H1 (cell line): Measurements from ENCODE around the gene RNF10. TPM values are rescaled to one million over a fixed set of nuclear protein-coding genes. Genes with fewer than 3 reads are reported as not detected.

ENCODE experiments used
- CTCF ChIA-PET: fragments of 300-600 bp; sonication (Branson Sonifier 250); formaldehyde crosslinking; loops from one replicate; lab custom pipeline; 2021; ENCODE audit not compliant: partially characterized antibody; lab: Charles Lee
- POLR2A ChIA-PET: fragments of 300-600 bp; sonication (Branson Sonifier 250); formaldehyde crosslinking; loops from one replicate; lab custom pipeline; 2021; ENCODE audit warnings: inconsistent platforms; ENCODE audit not compliant: partially characterized antibody; lab: Charles Lee
- DNase-seq, 2 experiments: peaks; one replicate each; pipeline versions ENCODE4 v3.0.0 to v3.0.0-alpha.2; 2010 to 2022; ENCODE audit warnings: low spot score in 2 of 2, low read depth in 1 of 2, mixed read lengths in 1 of 2
- FAIRE-seq: peaks from 2 replicates; lab custom pipeline; 2011; peaks lifted over from hg19 to GRCh38; lab: Jason Lieb, UNC
- H2AFZ ChIP-seq: 2 replicates; pipeline ENCODE4 v1.8.1; 2012; ENCODE audit warnings: low read length, inconsistent platforms
- H2AK5ac ChIP-seq: 2 replicates; pipeline ENCODE4 v1.6.1; 2013; ENCODE audit warnings: low read depth, low read length
- H2BK120ac ChIP-seq: replicated peaks from 2 replicates; pipeline ENCODE3; 2013; ENCODE audit warnings: low read depth, low read length, inconsistent platforms
- H2BK12ac ChIP-seq: 2 replicates; pipeline ENCODE4 v1.6.1; 2013; ENCODE audit warnings: low read depth, low read length
- H2BK15ac ChIP-seq: 2 replicates; pipeline ENCODE4 v1.6.1; 2013; ENCODE audit warnings: low read length
- H2BK20ac ChIP-seq: 2 replicates; pipeline ENCODE4 v1.6.1; 2013; ENCODE audit warnings: low read length
- H2BK5ac ChIP-seq: 2 replicates; pipeline ENCODE4 v1.6.1; 2013; ENCODE audit warnings: low read depth, low read length
- H3K14ac ChIP-seq: 2 replicates; pipeline ENCODE4 v1.6.1; 2013; ENCODE audit warnings: inconsistent platforms; ENCODE audit not compliant: insufficient read length
- H3K18ac ChIP-seq: 2 replicates; pipeline ENCODE4 v1.6.1; 2013; ENCODE audit warnings: low read length; ENCODE audit errors: extremely low read depth
- H3K23ac ChIP-seq: 2 replicates; pipeline ENCODE4 v1.6.1; 2013; ENCODE audit warnings: inconsistent platforms; ENCODE audit not compliant: insufficient read length
- H3K23me2 ChIP-seq: 2 replicates; pipeline ENCODE4 v1.6.1; 2013; ENCODE audit warnings: low read depth, low read length
- H3K27ac ChIP-seq: 2 replicates; pipeline ENCODE4 v1.6.1; 2011; ENCODE audit warnings: low read depth, low read length, inconsistent platforms
- H3K27me3 ChIP-seq, 4 experiments: replicated peaks in 1 of 4; 1 replicate in 1 of 4; 2 replicates in 3 of 4; pipeline versions ENCODE4 v1.6.1 to v1.8.1; 2011 to 2013; ENCODE audit warnings: low read length in 3 of 4, mild to moderate bottlenecking in 3 of 4, inconsistent platforms in 2 of 4, mixed read lengths in 2 of 4, moderate library complexity in 1 of 4; ENCODE audit not compliant: control insufficient read depth in 3 of 4, insufficient read depth in 3 of 4; ENCODE audit errors: extremely low read depth in 1 of 4
- H3K36me3 ChIP-seq, 4 experiments: 2 replicates each; pipeline versions ENCODE4 v1.6.1 to v1.8.1; 2011 to 2013; ENCODE audit warnings: mild to moderate bottlenecking in 4 of 4, low read length in 3 of 4, moderate library complexity in 2 of 4, control low read depth in 1 of 4, inconsistent platforms in 1 of 4; ENCODE audit not compliant: insufficient read depth in 4 of 4, control insufficient read depth in 2 of 4
- H3K4ac ChIP-seq: replicated peaks from 2 replicates; pipeline ENCODE3; 2013; ENCODE audit warnings: low read length, low read depth, mixed read lengths, inconsistent platforms; ENCODE audit not compliant: insufficient read length
- H3K4me1 ChIP-seq, 4 experiments: replicated peaks in 1 of 4; 1 replicate in 1 of 4; 2 replicates in 3 of 4; pipeline versions ENCODE4 v1.6.1 to v1.8.1; 2011 to 2013; ENCODE audit warnings: low read length in 3 of 4, inconsistent platforms in 2 of 4, mixed read lengths in 1 of 4; ENCODE audit not compliant: insufficient read depth in 4 of 4, control insufficient read depth in 3 of 4
- H3K4me2 ChIP-seq, 2 experiments: 2 replicates each; pipeline versions ENCODE4 v1.6.1 to v1.8.1; 2011 to 2013; ENCODE audit warnings: low read depth in 2 of 2, low read length in 2 of 2, control low read depth in 1 of 2, inconsistent platforms in 1 of 2, mild to moderate bottlenecking in 1 of 2; ENCODE audit not compliant: insufficient read depth in 1 of 2
- H3K4me3 ChIP-seq, 4 experiments: fragments of 200-600, 300-600 bp in 1 of 4; sonication (generic), shearing (Covaris generic), sonication (Bioruptor Twin) in 1 of 4; 2 replicates each; pipeline versions ENCODE4 v1.5.1 to v1.8.1; 2011 to 2016; ENCODE audit warnings: low read length in 4 of 4, low read depth in 3 of 4, control low read depth in 2 of 4, inconsistent platforms in 2 of 4, mild to moderate bottlenecking in 2 of 4, mixed read lengths in 1 of 4, moderate library complexity in 1 of 4; ENCODE audit not compliant: insufficient read depth in 2 of 4; ENCODE audit errors: extremely low read depth in 1 of 4
- H3K56ac ChIP-seq: replicated peaks from 2 replicates; pipeline ENCODE3; 2013; ENCODE audit warnings: low read depth, mild to moderate bottlenecking, mixed read lengths, low read length, inconsistent platforms; ENCODE audit not compliant: insufficient read length
- H3K79me1 ChIP-seq: 2 replicates; pipeline ENCODE4 v1.6.1; 2013; ENCODE audit warnings: low read depth, low read length, control low read depth
- H3K79me2 ChIP-seq, 2 experiments: 2 replicates each; pipeline versions ENCODE4 v1.6.1 to v1.8.1; 2012 to 2013; ENCODE audit warnings: low read length in 2 of 2, mild to moderate bottlenecking in 2 of 2, inconsistent platforms in 1 of 2; ENCODE audit not compliant: insufficient read depth in 2 of 2, control insufficient read depth in 1 of 2
- H3K9ac ChIP-seq, 4 experiments: replicated peaks in 1 of 4; 1 replicate in 1 of 4; 2 replicates in 3 of 4; pipeline versions ENCODE4 v1.6.1 to v1.8.1; 2011 to 2013; ENCODE audit warnings: low read depth in 3 of 4, low read length in 3 of 4, control low read depth in 2 of 4, mild to moderate bottlenecking in 2 of 4, moderate library complexity in 2 of 4, inconsistent platforms in 1 of 4; ENCODE audit errors: extremely low read depth in 1 of 4
- H3K9me3 ChIP-seq, 2 experiments: 2 replicates each; pipeline versions ENCODE4 v1.6.1 to v1.8.1; 2012 to 2013; ENCODE audit warnings: mild to moderate bottlenecking in 2 of 2, moderate library complexity in 2 of 2, control low read depth in 1 of 2, inconsistent platforms in 1 of 2, low read depth in 1 of 2, low read length in 1 of 2, mixed read lengths in 1 of 2; ENCODE audit not compliant: insufficient read depth in 2 of 2
- H4K20me1 ChIP-seq, 2 experiments: replicated peaks in 1 of 2; 2 replicates each; pipeline versions ENCODE3 to v1.8.1; 2011 to 2013; ENCODE audit warnings: inconsistent platforms in 2 of 2, low read length in 2 of 2, mild to moderate bottlenecking in 1 of 2; ENCODE audit not compliant: insufficient read depth in 2 of 2, control insufficient read depth in 1 of 2
- H4K5ac ChIP-seq: 2 replicates; pipeline ENCODE4 v1.6.1; 2013; ENCODE audit warnings: low read length, low read depth, mixed read lengths, inconsistent platforms; ENCODE audit not compliant: insufficient read length
- H4K8ac ChIP-seq: 2 replicates; pipeline ENCODE4 v1.8.0; 2013; ENCODE audit warnings: mild to moderate bottlenecking, moderate library complexity, low read length, inconsistent platforms; ENCODE audit not compliant: insufficient read depth; ENCODE audit errors: extremely low read depth
- H4K91ac ChIP-seq: replicated peaks from 2 replicates; pipeline ENCODE3; 2013; ENCODE audit warnings: low read length, mixed read lengths, inconsistent platforms; ENCODE audit not compliant: insufficient read length
- CHD2 ChIP-seq: IDR thresholded peaks from 2 replicates; pipeline ENCODE4 v1.6.1; 2012; ENCODE audit warnings: low read length, improper control_type of control experiment
- CREB1 ChIP-seq: IDR thresholded peaks from 2 replicates; pipeline ENCODE4 v1.6.1; 2012; ENCODE audit warnings: inconsistent platforms
- EP300 ChIP-seq, 2 experiments: IDR thresholded peaks; 1 replicate in 1 of 2; 2 replicates in 1 of 2; pipeline ENCODE4 v1.6.1; 2011 to 2012; ENCODE audit warnings: low read depth in 2 of 2, low read length in 2 of 2, mild to moderate bottlenecking in 2 of 2, borderline replicate concordance in 1 of 2, inconsistent platforms in 1 of 2, moderate library complexity in 1 of 2
- GTF2F1 ChIP-seq: IDR thresholded peaks from 2 replicates; pipeline ENCODE4 v1.6.1; 2012; ENCODE audit warnings: low read depth, low read length, improper control_type of control experiment, borderline replicate concordance
- NANOG ChIP-seq: IDR thresholded peaks from 2 replicates; pipeline ENCODE4 v1.6.1; 2011; ENCODE audit warnings: low read length, low read depth, mild to moderate bottlenecking, inconsistent platforms; ENCODE audit not compliant: insufficient read depth, poor library complexity, severe bottlenecking
- POLR2A ChIP-seq, 2 experiments: IDR thresholded peaks; 1 replicate in 1 of 2; 2 replicates in 1 of 2; pipeline ENCODE4 v1.6.1; 2011; ENCODE audit warnings: low read depth in 2 of 2, low read length in 2 of 2, mild to moderate bottlenecking in 2 of 2; ENCODE audit errors: control extremely low read depth in 1 of 2
- SP4 ChIP-seq: IDR thresholded peaks from 2 replicates; pipeline ENCODE4 v1.6.1; 2012; ENCODE audit warnings: low read length, inconsistent platforms
- SUZ12 ChIP-seq: fragments of 200-600 bp; sonication (generic); IDR thresholded peaks from 2 replicates; pipeline ENCODE4 v1.6.1; 2012; ENCODE audit warnings: mild to moderate bottlenecking, inconsistent platforms, low read length, moderate library complexity, mixed read lengths
- TAF1 ChIP-seq: IDR thresholded peaks from 2 replicates; pipeline ENCODE4 v1.6.1; 2011; ENCODE audit warnings: mild to moderate bottlenecking, low read depth, low read length
- TAF7 ChIP-seq: optimal IDR thresholded peaks from 2 replicates; pipeline ENCODE3; 2011; ENCODE audit warnings: low read depth, mild to moderate bottlenecking, inconsistent platforms, low read length, moderate library complexity, borderline replicate concordance
- TBP ChIP-seq: IDR thresholded peaks from 2 replicates; pipeline ENCODE4 v1.6.1; 2011; ENCODE audit warnings: low read depth, low read length, improper control_type of control experiment
- WGBS, 2 experiments: shearing (Covaris generic) in 1 of 2; methylation state at CpG; one replicate each; pipeline versions ENCODE4 v1.1.6 to v1.1.7; 2013 to 2015; ENCODE audit warnings: low lambda C conversion rate in 2 of 2, mixed read lengths in 2 of 2, inconsistent platforms in 1 of 2, low coverage in 1 of 2, missing lambda C conversion rate in 1 of 2; ENCODE audit not compliant: insufficient replicate concordance in 2 of 2, insufficient coverage in 1 of 2, insufficient read length in 1 of 2; ENCODE audit errors: extremely low coverage in 1 of 2, missing lambda C conversion rate in 1 of 2; 5-methylcytosine and 5-hydroxymethylcytosine counted together
- polyA plus RNA-seq, 7 experiments: library from polyadenylated mRNA; depleted of rRNA in 3 of 7; stranded (reverse) in 5 of 7; unstranded in 2 of 7; fragments of >200 nt in 5 of 7; fragments of 200-250 nt in 2 of 7; gene quantifications; 1 replicate in 5 of 7; 2 replicates in 1 of 7; 4 replicates in 1 of 7; pipeline versions ENCODE4 v1.2.1 to v1.2.3, GENCODE V29; 2011 to 2013; ENCODE audit warnings: missing spikeins in 2 of 7, mixed read lengths in 2 of 7
- total RNA-seq: library from RNA; stranded (reverse); fragmentation: NEBNext Ultra II Directional; extraction: Animal tissue kit (Norgen Biotek cat#: 25700); gene quantifications from 2 replicates; pipeline ENCODE4 v1.2.1, GENCODE V29; 2021

RNF10 gene
- total and polyA plus RNA-seq, 2 of the 8 experiments (the other 6 are each of a cell fraction or from before 2014, with no cell fraction given): 71.6 to 171 TPM

GRCh38 chr12:120495731-120496412 is 38.3 kb upstream of the RNF10 start, which contains the start of gene DYNLL1:
DYNLL1 (plus strand) TSS chr12:120496113; CDS start chr12:120496422, 309 bp downstream.
- Histone ChIP-seq H3K9ac (peak within 1 kb of the TSS; percentile 56 to 80 (median 64)), H2AFZ (peak within 1 kb of the TSS; percentile 79), H3K14ac (peak within 1 kb of the TSS; percentile 84), H4K20me1 (peaks cover 12 to 13% of the 10 kb centered on the region in 2 experiments), H3K18ac (peak within 1 kb of the TSS; percentile 81; the same call in 1 of the 2 replicates), H3K23ac (peak within 1 kb of the TSS; percentile 17), H3K23me2 (peaks cover 10% of the 10 kb centered on the region), H3K56ac (peak within 1 kb of the TSS; percentile 67), H3K4ac (no peak within 1 kb of the TSS), H3K36me3 (peaks cover 2 to 18% (median 9%) of the 10 kb centered on the region in 4 experiments; a peak in 7 of 8 replicates), H3K4me2 (peak within 1 kb of the TSS; percentile 85 to 86), H3K79me2 (peaks cover 16 to 20% of the 10 kb centered on the region in 2 experiments), H3K27me3 (no peaks in the 10 kb centered on the region), H3K4me1 (peaks cover 0 to 6% (median 1%) of the 10 kb centered on the region in 4 experiments; a peak in 3 of 7 replicates), H2BK15ac (no peak within 1 kb of the TSS), H2BK20ac (no peak within 1 kb of the TSS), H3K4me3 (peak within 1 kb of the TSS; percentile 95 to 96 (median 95)), H3K79me1 (0 out of 2 replicates have a peak, but pooled peaks cover 3% of the 10 kb centered on the region), H4K91ac (no peak within 1 kb of the TSS), H3K27ac (peak within 1 kb of the TSS; percentile 43; the same call in 1 of the 2 replicates), H2BK12ac (no peak within 1 kb of the TSS), H4K5ac (peak within 1 kb of the TSS; percentile 88), H2BK120ac (no peak within 1 kb of the TSS), H2BK5ac (peak within 1 kb of the TSS; percentile 77; the same call in 1 of the 2 replicates), H2AK5ac (no peak within 1 kb of the TSS), H3K9me3 (no peaks in the 10 kb centered on the region), H4K8ac (peak within 1 kb of the TSS; percentile 80)
- 2% methylated on average over 38 of the region's 53 CpGs; no CpG with 5 or more reads in 1 of the 2 experiments for WGBS, 2 experiments
- no peak for FAIRE-seq
- DNase-seq: peak; percentile 93 to 100
- ChIA-PET CTCF (interaction anchor here (0.6 to 2.1 kb wide), 9 partner anchors 16 to 215 kb away, joined by 3 to 7 read pairs (median 4); no protein-coding TSS in a partner anchor), POLR2A (interaction anchor here (0.7 to 10.1 kb wide), 28 partner anchors 10 to 295 kb away, joined by 3 to 119 read pairs (median 6); partner anchors contain the start of genes COQ5, GATC, POP5 and RNF10)
- TF ChIP-seq NANOG (peak; percentile 1), TAF7 (peak; percentile 97), EP300 (IDR thresholded peaks at IDR 0.05; ENCODE audit: borderline replicate concordance in 1 of 2, low read depth in 2 of 2, low read length in 2 of 2) (0 out of 3 replicates have a peak, but pooled peaks of 1 of the 2 experiments have one; percentile 39), SP4 (peak; percentile 97), TAF1 (peak; percentile 99), GTF2F1 (0 out of 2 replicates have a peak, but pooled peaks have one; percentile 79), CREB1 (peak; percentile 71), CHD2 (peak; percentile 85), TBP (peak; percentile 96), POLR2A (IDR thresholded peaks at IDR 0.05; ENCODE audit: control extremely low read depth in 1 of 2, low read depth in 2 of 2, low read length in 2 of 2) (peak; percentile 97 to 98), SUZ12 (no peak)
